ENCODE results near the gene YIF1B. TPM values are rescaled to one million over a fixed set of nuclear protein-coding genes. Genes with fewer than 3 reads are reported as not detected.

Gene YIF1B
- total and polyA plus RNA-seq, 9 of the 15 experiments (the other 6 are each of a cell fraction or from before 2014, with no cell fraction given), result 8.5 to 586 (median 323) TPM

- TF ChIP-seq SMARCA4 (IDR thresholded peaks at IDR 0.05), result 0 out of 2 replicates have a peak, but pooled peaks have one; percentile 46
- TF ChIP-seq, protein P1, sequence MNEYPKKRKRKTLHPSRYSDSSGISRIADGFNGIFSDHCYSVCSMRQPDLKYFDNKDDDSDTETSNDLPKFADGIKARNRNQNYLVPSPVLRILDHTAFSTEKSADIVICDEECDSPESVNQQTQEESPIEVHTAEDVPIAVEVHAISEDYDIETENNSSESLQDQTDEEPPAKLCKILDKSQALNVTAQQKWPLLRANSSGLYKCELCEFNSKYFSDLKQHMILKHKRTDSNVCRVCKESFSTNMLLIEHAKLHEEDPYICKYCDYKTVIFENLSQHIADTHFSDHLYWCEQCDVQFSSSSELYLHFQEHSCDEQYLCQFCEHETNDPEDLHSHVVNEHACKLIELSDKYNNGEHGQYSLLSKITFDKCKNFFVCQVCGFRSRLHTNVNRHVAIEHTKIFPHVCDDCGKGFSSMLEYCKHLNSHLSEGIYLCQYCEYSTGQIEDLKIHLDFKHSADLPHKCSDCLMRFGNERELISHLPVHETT (CRISPR knock-in tag; conservative IDR thresholded peaks at IDR 0.05 in 1 of 2, IDR thresholded peaks at IDR 0.05 in 1 of 2), result peak in 1 of 2 experiments; percentile 98; a peak in 2 of 4 replicates
- TF ChIP-seq MYC (IDR thresholded peaks at IDR 0.05; ENCODE audit: low read depth, low read length), result peak; percentile 47
- TF ChIP-seq MYC (CRISPR knock-in tag; IDR thresholded peaks at IDR 0.05; ENCODE audit: borderline replicate concordance, low read depth), result no peak
- TF ChIP-seq NRF1 (conservative IDR thresholded peaks at IDR 0.05 in 1 of 2, IDR thresholded peaks at IDR 0.05 in 1 of 2), result peak; percentile 66 to 70
- TF ChIP-seq SIN3B (IDR thresholded peaks at IDR 0.05; ENCODE audit: low read depth), result no peak
- TF ChIP-seq ESRRA (IDR thresholded peaks at IDR 0.05; ENCODE audit: borderline replicate concordance, low read depth), result peak; percentile 70; the same call in 1 of the 2 replicates
- TF ChIP-seq CBX2 (IDR thresholded peaks at IDR 0.05; ENCODE audit: insufficient read depth, low read length, poor library complexity, severe bottlenecking), result no peak
- TF ChIP-seq ZNF583 (CRISPR knock-in tag; IDR thresholded peaks at IDR 0.05), result no peak
- TF ChIP-seq TEAD4 (IDR thresholded peaks at IDR 0.05; ENCODE audit: low read length), result 0 out of 2 replicates have a peak, but pooled peaks have one; percentile 10
- TF ChIP-seq TEAD4 (CRISPR knock-in tag; IDR thresholded peaks at IDR 0.05; ENCODE audit: borderline replicate concordance), result no peak
- peak; percentile 98 for TF ChIP-seq HDAC3 (IDR thresholded peaks at IDR 0.05; ENCODE audit: borderline replicate concordance, partially characterized antibody)
- peak; percentile 40 for TF ChIP-seq NCOR1 (IDR thresholded peaks at IDR 0.05)
- no peak for TF ChIP-seq COPS2 (conservative IDR thresholded peaks at IDR 0.05)
- peak; percentile 100 for TF ChIP-seq HNRNPLL (IDR thresholded peaks at IDR 0.05; ENCODE audit: low read depth, low read length, poor library complexity, severe bottlenecking)
- peak; percentile 45; the same call in 1 of the 2 replicates for TF ChIP-seq CREB1 (IDR thresholded peaks at IDR 0.05)
- TF ChIP-seq CREB1 (CRISPR knock-in tag; IDR thresholded peaks at IDR 0.05), result peak; percentile 75
- TF ChIP-seq, protein P2, sequence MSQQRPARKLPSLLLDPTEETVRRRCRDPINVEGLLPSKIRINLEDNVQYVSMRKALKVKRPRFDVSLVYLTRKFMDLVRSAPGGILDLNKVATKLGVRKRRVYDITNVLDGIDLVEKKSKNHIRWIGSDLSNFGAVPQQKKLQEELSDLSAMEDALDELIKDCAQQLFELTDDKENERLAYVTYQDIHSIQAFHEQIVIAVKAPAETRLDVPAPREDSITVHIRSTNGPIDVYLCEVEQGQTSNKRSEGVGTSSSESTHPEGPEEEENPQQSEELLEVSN (IDR thresholded peaks at IDR 0.05; ENCODE audit: borderline replicate concordance in 1 of 2, extremely low read depth in 1 of 2, insufficient read depth in 1 of 2, insufficient read length in 1 of 2, low read depth in 1 of 2, low read length in 1 of 2, poor library complexity in 1 of 2, severe bottlenecking in 1 of 2), result peak in 1 of 2 experiments; percentile 44
- TF ChIP-seq, protein P3, sequence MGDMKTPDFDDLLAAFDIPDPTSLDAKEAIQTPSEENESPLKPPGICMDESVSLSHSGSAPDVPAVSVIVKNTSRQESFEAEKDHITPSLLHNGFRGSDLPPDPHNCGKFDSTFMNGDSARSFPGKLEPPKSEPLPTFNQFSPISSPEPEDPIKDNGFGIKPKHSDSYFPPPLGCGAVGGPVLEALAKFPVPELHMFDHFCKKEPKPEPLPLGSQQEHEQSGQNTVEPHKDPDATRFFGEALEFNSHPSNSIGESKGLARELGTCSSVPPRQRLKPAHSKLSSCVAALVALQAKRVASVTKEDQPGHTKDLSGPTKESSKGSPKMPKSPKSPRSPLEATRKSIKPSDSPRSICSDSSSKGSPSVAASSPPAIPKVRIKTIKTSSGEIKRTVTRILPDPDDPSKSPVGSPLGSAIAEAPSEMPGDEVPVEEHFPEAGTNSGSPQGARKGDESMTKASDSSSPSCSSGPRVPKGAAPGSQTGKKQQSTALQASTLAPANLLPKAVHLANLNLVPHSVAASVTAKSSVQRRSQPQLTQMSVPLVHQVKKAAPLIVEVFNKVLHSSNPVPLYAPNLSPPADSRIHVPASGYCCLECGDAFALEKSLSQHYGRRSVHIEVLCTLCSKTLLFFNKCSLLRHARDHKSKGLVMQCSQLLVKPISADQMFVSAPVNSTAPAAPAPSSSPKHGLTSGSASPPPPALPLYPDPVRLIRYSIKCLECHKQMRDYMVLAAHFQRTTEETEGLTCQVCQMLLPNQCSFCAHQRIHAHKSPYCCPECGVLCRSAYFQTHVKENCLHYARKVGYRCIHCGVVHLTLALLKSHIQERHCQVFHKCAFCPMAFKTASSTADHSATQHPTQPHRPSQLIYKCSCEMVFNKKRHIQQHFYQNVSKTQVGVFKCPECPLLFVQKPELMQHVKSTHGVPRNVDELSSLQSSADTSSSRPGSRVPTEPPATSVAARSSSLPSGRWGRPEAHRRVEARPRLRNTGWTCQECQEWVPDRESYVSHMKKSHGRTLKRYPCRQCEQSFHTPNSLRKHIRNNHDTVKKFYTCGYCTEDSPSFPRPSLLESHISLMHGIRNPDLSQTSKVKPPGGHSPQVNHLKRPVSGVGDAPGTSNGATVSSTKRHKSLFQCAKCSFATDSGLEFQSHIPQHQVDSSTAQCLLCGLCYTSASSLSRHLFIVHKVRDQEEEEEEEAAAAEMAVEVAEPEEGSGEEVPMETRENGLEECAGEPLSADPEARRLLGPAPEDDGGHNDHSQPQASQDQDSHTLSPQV (IDR thresholded peaks at IDR 0.05), result 0 out of 2 replicates have a peak, but pooled peaks have one; percentile 10
- TF ChIP-seq EGR1 (conservative IDR thresholded peaks at IDR 0.05), result peak; percentile 81
Observed at GRCh38 chr19:38315657-38316476, at the start of gene YIF1B (continued).

Measured in K562 (cell line).